Endothelial cell (in vitro differentiated cells): ENCODE data around the gene TRMU. TPM values are rescaled to one million over a fixed set of nuclear protein-coding genes. Genes with fewer than 3 reads are reported as not detected.

Source experiments
- DNase-seq: peaks from one replicate; pipeline ENCODE4 v3.0.0; 2021; ENCODE audit warnings: low spot score
- H3K27ac Mint-ChIP-seq: one replicate; pipeline ENCODE4 v1.8.0; 2021; ENCODE audit warnings: mixed read lengths, inconsistent platforms; ENCODE audit not compliant: unreplicated experiment
- H3K27me3 Mint-ChIP-seq: one replicate; pipeline ENCODE4 v1.8.0; 2021; ENCODE audit warnings: mild to moderate bottlenecking, moderate library complexity, mixed read lengths, inconsistent platforms; ENCODE audit not compliant: unreplicated experiment
- H3K36me3 Mint-ChIP-seq: one replicate; pipeline ENCODE4 v1.8.0; 2021; ENCODE audit warnings: mild to moderate bottlenecking, low read depth, mixed read lengths, inconsistent platforms; ENCODE audit not compliant: unreplicated experiment
- H3K4me1 Mint-ChIP-seq: one replicate; pipeline ENCODE4 v1.8.0; 2021; ENCODE audit warnings: mild to moderate bottlenecking, mixed read lengths, inconsistent platforms; ENCODE audit not compliant: unreplicated experiment
- H3K4me3 Mint-ChIP-seq: one replicate; pipeline ENCODE4 v1.8.0; 2021; ENCODE audit warnings: mild to moderate bottlenecking, mixed read lengths, inconsistent platforms; ENCODE audit not compliant: unreplicated experiment
- H3K9me3 Mint-ChIP-seq: one replicate; pipeline ENCODE4 v1.8.0; 2021; ENCODE audit warnings: mixed read lengths, inconsistent platforms; ENCODE audit not compliant: unreplicated experiment
- CTCF ChIP-seq: fragments of 200-600 bp; sonication (generic); IDR thresholded peaks from one replicate; pipeline ENCODE4 v1.5.0; 2021; ENCODE audit warnings: antibody characterized with exemption; ENCODE audit not compliant: unreplicated experiment
- total RNA-seq: library from RNA; stranded (reverse); fragmentation: NEBNext Ultra II Directional; extraction: Animal tissue kit (Norgen Biotek cat#: 25700); gene quantifications from one replicate; pipeline ENCODE4 v1.2.1, GENCODE V29; 2021; ENCODE audit not compliant: unreplicated experiment

TRMU gene
- total RNA-seq, 1 donor from 2014 or later: 41.5 TPM

- Mint-ChIP-seq H3K27me3 (peaks cover 5% of the 10 kb centered on the region), H3K4me3 (no peak overlapping the region), H3K27ac (no peak overlapping the region), H3K36me3 (peaks cover 39% of the 10 kb centered on the region), H3K4me1 (no peaks in the 10 kb centered on the region), H3K9me3 (no peaks in the 10 kb centered on the region)
- no peak for DNase-seq
- no peak for TF ChIP-seq CTCF
Observed at GRCh38 chr22:46346680-46347405, 11.3 kb downstream of the TRMU start.

GRCh38 chr22:46347646-46348045 lies 12.1 kb downstream of the TRMU start:
- peaks cover 41% of the 10 kb centered on the region for H3K36me3 Mint-ChIP-seq
- no peaks in the 10 kb centered on the region for H3K4me1 Mint-ChIP-seq
- no peaks in the 10 kb centered on the region for H3K9me3 Mint-ChIP-seq
- TF ChIP-seq CTCF: no peak
- no peak overlapping the region for H3K27ac Mint-ChIP-seq
- H3K27me3 Mint-ChIP-seq: peaks cover 8% of the 10 kb centered on the region
- no peak for DNase-seq
- H3K4me3 Mint-ChIP-seq: no peak overlapping the region

- no peak for DNase-seq
- H3K4me3 Mint-ChIP-seq: no peak overlapping the region
- H3K9me3 Mint-ChIP-seq: no peaks in the 10 kb centered on the region
- TF ChIP-seq CTCF: no peak
- no peak overlapping the region for H3K27ac Mint-ChIP-seq
- H3K4me1 Mint-ChIP-seq: no peaks in the 10 kb centered on the region
- H3K36me3 Mint-ChIP-seq: peaks cover 43% of the 10 kb centered on the region
- peaks cover 8% of the 10 kb centered on the region for H3K27me3 Mint-ChIP-seq
Observed at GRCh38 chr22:46348099-46348695, 12.7 kb downstream of the TRMU start.

GRCh38 chr22:46349238-46349637 lies 13.7 kb downstream of the TRMU start:
- Mint-ChIP-seq H3K4me3 (no peak overlapping the region), H3K27me3 (peaks cover 8% of the 10 kb centered on the region), H3K27ac (no peak overlapping the region), H3K9me3 (no peaks in the 10 kb centered on the region), H3K4me1 (no peaks in the 10 kb centered on the region), H3K36me3 (peaks cover 44% of the 10 kb centered on the region)
- DNase-seq: no peak
- TF ChIP-seq CTCF: no peak

GRCh38 chr22:46349681-46350080 lies 14.2 kb downstream of the TRMU start:
- H3K36me3 Mint-ChIP-seq: peaks cover 41% of the 10 kb centered on the region
- H3K27me3 Mint-ChIP-seq: peaks cover 8% of the 10 kb centered on the region
- TF ChIP-seq CTCF: no peak
- no peaks in the 10 kb centered on the region for H3K9me3 Mint-ChIP-seq
- DNase-seq: no peak
- no peak overlapping the region for H3K27ac Mint-ChIP-seq
- H3K4me1 Mint-ChIP-seq: no peaks in the 10 kb centered on the region
- no peak overlapping the region for H3K4me3 Mint-ChIP-seq
